ENCODE measurements around the gene SAPCD2. TPM values are rescaled to one million over a fixed set of nuclear protein-coding genes. Genes with fewer than 3 reads are reported as not detected.

SAPCD2 gene
- polyA plus RNA-seq, 3 donors = 0.03 to 3.1 (median 1.7) TPM

- peak; percentile 44 to 59 (median 50) for DNase-seq
- 9% methylated on average over 13 of the region's 16 CpGs for WGBS (ENCODE audit: insufficient coverage)
- Histone ChIP-seq H3K79me2 (ENCODE audit: insufficient read depth, low read length) (peaks cover 75% of the 10 kb centered on the region), H2AFZ (ENCODE audit: insufficient read depth, low read depth, low read length, poor library complexity, severe bottlenecking) (peak within 1 kb of the TSS; percentile 22), H3K9ac (ENCODE audit: insufficient read depth, low read length, poor library complexity, severe bottlenecking) (peak within 1 kb of the TSS; percentile 77), H3K27me3 (ENCODE audit: control insufficient read depth in 2 of 2, insufficient read depth in 2 of 2, low read length in 2 of 2) (no peaks in the 10 kb centered on the region), H3K27ac (ENCODE audit: low read depth in 1 of 2, low read length in 2 of 2) (peak within 1 kb of the TSS; percentile 83 to 92), H3K4me1 (ENCODE audit: control insufficient read depth in 1 of 2, insufficient read depth in 2 of 2, low read length in 2 of 2) (peaks cover 68 to 83% of the 10 kb centered on the region in 2 donors), H4K20me1 (ENCODE audit: insufficient read depth, low read length) (peaks cover 39% of the 10 kb centered on the region), H3K9me3 (replicated peaks in 1 of 2; ENCODE audit: control insufficient read depth in 1 of 2, insufficient read depth in 1 of 2, low read length in 2 of 2) (no peaks in the 10 kb centered on the region), H3K4me2 (replicated peaks; ENCODE audit: extremely low read depth, low read length, poor library complexity, severe bottlenecking) (peak within 1 kb of the TSS; percentile 98), H3K4me3 (replicated peaks in 1 of 3; ENCODE audit: low read depth in 2 of 3, low read length in 3 of 3) (peak within 1 kb of the TSS; percentile 47 to 88 (median 68)), H3K36me3 (replicated peaks in 1 of 2; ENCODE audit: control insufficient read depth in 1 of 2, insufficient read depth in 2 of 2, low read length in 2 of 2) (peaks cover 10 to 17% of the 10 kb centered on the region in 2 donors)
- Mint-ChIP-seq H3K9me3 (no peaks in the 10 kb centered on the region), H3K4me3 (peak within 1 kb of the TSS; percentile 87 to 93), H3K36me3 (peaks cover 0 to 14% of the 10 kb centered on the region in 2 donors), H3K27me3 (ENCODE audit: low read depth in 3 of 3) (peaks cover 2 to 3% (median 3%) of the 10 kb centered on the region in 3 donors), H3K4me1 (peaks cover 56% of the 10 kb centered on the region), H3K27ac (peak within 1 kb of the TSS; percentile 87 to 94 (median 93))
- TF ChIP-seq CTCF (IDR thresholded peaks at IDR 0.05) = no peak
- intact Hi-C loops (cut with micrococcal nuclease) = loop anchor here (5.0 to 10.0 kb wide), 6 partner anchors 35 to 245 kb away; partner anchors contain the start of genes AJM1 (in 1 of the 2), C8G (in 1 of the 2), CLIC3 (in 1 of the 2) and FBXW5 (in 1 of the 2)
These were observed 38.3 kb downstream of the SAPCD2 start, which contains the start of gene FUT7 for GRCh38 chr9:137031904-137032640. Gene FUT7, minus strand, starts transcription at chr9:137032088. Its CDS starts 97 bp downstream, at chr9:137031991.

Measured in CD14-positive monocyte (primary cell).